ENCODE data around the gene PLEKHG4B. TPM values are rescaled to one million over a fixed set of nuclear protein-coding genes. Genes with fewer than 3 reads are reported as not detected.
"Not testable (repeated sequence)": the region's sequence is repeated elsewhere in the genome, so short reads cannot be mapped to it uniquely, and the experiment has no call there.

The PLEKHG4B gene
- total RNA-seq, 1 experiment from 2014 or later = 9.9 TPM

GRCh38 chr5:188488-189481 is 96.8 kb downstream of the PLEKHG4B start:
- peak; percentile 86 for DNase-seq (ENCODE audit: low read depth)

DNA sequence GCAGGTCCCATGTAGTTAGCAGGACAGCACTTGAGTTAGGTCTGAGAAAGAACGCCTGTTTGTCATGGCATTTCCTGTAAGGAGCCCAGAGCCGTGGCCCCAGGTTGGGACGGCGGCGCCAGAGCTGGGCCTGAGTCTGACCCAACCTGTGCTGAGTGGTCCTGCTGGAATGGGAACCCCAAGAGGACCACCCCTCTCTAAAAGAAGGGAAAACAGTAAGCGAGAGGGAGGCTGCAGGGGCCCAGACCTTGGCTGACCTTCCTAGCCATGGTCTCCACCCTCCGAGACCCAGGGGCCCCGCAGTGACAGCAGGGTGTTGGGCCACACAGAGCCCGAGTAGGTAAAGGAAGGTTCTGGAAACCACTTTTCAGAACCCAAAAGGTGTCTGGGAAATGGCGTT is 97.5 kb downstream of the PLEKHG4B start:
- no peak for DNase-seq (ENCODE audit: low read depth)

DNA sequence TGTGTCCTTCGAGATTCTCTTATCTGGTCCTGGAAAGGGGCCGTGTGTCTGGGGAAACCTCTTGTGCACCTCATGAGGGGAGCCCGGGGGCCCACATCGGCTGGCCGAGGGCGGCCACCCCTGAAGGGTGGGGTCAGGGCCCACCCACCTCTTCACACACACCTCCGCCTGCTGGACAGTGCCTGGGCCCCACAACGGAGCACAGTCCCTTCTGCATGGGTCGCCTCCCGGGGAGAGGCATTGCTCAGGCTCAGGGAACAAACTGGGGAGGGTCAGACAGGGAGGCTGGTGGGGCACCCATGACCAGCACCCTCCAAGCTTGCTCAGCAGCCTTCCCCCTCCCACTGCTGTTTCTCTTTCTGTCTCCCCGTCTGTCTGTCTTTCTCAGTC is 98.0 kb downstream of the PLEKHG4B start:
- no peak for DNase-seq (ENCODE audit: low read depth)

GRCh38 chr5:190366-191035 is 98.5 kb downstream of the PLEKHG4B start:
- no peak for DNase-seq (ENCODE audit: low read depth)

DNA sequence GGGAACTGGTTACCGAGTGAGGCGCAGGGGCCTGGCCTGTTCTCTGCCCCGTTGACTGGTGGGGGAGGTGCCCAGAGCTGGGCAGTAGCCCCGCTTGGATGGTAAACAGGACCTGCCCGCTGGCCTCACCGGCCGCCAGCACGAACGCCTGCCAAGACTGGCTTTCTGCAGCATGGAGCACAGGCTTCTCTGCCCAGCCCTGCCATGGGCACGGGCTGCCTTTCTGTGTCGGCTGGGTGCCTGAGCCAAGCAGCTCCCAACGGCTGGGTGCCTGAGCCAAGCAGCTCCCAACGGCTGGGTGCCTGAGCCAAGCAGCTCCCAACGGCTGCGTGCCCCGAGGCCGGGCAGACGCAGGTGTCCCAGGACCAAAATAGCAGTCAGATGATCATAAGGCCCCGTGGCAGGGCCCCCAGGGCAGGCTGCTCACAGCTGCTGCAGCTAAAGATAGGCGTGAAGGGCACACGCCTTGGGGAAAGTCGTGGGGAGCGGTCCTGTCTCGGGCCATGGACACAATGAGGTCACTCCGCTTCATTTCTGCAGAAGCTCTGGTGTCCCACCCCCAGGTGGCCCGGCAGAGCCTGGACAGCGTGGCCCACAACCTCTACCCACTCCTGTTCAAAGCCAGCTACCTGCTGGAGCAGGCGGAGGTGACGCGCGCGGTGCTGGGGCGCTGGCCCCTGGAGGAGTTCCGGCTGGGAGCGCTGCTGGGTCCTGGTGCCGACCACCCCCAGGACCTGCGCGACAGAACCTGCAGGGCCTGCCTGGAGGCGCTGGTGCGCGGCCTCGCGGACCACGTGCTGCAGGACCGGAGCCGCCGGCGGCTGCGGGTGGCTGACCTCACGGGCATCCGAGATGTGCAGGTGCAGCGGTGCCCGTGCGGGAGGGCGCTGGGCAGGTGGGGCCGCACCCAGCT is 99.3 kb downstream of the PLEKHG4B start, which contains the start of gene LRRC14B:
LRRC14B (plus strand) TSS at position 460 of the 913 bp plus-strand sequence; CDS start at position 504, 44 bp downstream.
- DNase-seq (ENCODE audit: low read depth) = no peak

- DNase-seq (ENCODE audit: low read depth) = no peak
Observed at GRCh38 chr5:191949-192690, 100.2 kb downstream of the PLEKHG4B start.

GRCh38 chr5:192691-192969 is 100.7 kb downstream of the PLEKHG4B start:
- no peak for DNase-seq (ENCODE audit: low read depth)

DNA sequence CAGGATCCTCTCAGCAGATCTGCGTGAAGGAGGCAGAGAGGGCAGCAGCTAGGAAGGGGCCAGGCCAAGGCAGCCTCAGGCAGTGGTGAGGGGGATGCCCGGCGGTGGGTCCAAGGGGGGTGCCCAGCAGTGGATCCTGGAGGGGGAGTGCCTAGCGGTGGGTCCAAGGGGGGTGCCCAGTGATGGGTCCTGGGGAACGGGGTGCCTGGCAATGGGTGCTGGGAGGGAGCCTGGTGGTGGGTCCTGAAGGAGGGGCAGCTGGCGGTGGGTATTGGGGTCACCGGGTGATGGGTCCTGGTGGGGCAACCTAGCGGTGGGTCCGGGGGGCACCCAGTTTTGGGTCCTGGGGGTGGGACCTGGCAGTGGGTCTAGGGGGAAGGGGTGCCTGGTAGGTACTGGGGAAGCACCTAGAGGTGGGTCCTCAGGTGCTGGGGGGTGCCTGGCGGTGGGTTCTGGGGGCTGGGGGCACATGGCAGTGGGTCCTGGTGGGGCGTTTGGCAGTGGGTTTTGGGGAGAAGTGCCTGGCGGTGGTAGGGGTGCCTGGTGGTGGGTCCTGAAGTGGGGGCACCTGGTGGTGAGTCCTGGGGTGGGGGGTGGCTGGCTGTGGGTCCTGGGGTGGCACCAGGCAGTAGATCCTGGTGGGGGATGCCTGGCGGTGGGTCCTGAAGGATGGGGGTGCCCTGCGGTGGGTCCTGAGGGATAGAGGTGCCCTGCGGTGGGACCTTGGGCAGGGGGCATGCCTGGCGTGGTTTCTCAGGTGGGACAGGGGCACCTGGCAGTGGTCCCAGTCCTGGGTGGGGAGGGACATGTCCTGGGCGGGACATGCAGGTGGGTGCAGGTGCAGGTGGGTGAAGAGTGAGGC is 101.2 kb downstream of the PLEKHG4B start:
- no peak for DNase-seq (ENCODE audit: low read depth)

DNA sequence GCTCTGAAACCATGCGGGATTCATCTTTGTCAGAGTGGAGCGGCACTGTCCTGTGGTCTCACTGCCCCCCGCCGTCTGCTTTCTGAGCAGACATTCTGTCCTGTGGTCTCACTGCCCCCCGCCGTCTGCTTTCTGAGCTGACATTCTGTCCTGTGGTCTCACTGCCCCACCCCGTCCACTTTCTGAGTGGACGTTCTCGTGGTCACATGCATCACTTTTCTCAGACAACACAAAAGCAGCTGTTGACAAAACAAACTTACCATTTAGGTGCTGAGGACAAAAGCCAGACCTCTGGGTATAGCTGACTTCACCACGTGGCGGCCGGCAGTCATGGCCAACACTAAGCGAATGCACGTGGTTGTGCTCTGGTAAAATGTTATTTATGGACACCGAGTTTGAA is 102.1 kb downstream of the PLEKHG4B start:
- DNase-seq (ENCODE audit: low read depth) = no peak

DNA sequence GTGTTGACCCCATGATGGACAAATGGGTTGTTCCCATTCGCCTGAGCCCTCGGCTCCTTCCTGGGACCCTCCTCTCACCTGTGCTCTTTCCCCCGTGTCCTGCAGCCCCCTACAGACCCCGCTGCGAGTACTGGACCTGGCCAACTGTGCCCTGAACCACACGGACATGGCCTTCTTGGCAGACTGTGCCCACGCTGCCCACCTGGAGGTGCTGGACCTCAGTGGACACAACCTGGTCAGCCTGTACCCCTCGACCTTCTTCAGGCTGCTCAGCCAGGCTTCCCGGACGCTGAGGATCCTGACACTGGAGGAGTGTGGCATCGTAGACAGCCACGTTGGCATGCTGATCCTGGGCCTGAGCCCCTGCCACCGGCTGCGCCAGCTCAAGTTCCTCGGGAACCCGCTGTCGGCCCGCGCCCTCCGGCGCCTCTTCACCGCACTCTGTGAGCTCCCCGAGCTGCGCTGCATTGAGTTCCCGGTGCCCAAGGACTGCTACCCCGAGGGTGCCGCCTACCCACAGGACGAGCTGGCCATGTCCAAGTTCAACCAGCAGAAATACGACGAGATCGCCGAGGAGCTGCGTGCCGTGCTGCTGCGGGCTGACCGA is 102.7 kb downstream of the PLEKHG4B start:
- DNase-seq (ENCODE audit: low read depth) = no peak

GRCh38 chr5:195401-196160 is 103.6 kb downstream of the PLEKHG4B start:
- DNase-seq (ENCODE audit: low read depth) = no peak

- DNase-seq (ENCODE audit: low read depth) = no peak
Observed at GRCh38 chr5:196350-196749, 104.4 kb downstream of the PLEKHG4B start.

DNA sequence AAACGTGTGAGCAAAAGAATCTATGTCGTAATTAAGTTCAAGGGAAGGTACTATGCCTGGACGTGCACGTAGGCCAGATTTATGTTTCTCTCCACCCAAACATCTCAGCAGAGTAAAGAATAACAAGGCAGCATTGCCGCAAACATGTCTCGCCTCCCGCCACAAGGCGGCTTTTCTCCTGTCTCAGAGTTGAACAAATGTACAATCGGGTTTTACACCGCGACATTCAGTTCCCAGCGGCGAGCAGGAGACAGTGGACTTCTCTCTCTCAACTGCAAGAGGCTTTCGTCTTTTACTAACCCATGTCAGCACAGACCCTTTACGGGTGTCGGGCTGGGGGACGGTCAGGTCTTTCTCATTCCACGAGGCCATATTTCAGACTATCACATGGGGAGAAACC is 105.1 kb downstream of the PLEKHG4B start:
- not testable (repeated sequence) for DNase-seq (ENCODE audit: low read depth)

- DNase-seq (ENCODE audit: low read depth) = no peak
Observed at GRCh38 chr5:197892-198489, 106.0 kb downstream of the PLEKHG4B start.

GRCh38 chr5:198516-199196 is 106.7 kb downstream of the PLEKHG4B start:
- DNase-seq (ENCODE audit: low read depth) = no peak

DNA sequence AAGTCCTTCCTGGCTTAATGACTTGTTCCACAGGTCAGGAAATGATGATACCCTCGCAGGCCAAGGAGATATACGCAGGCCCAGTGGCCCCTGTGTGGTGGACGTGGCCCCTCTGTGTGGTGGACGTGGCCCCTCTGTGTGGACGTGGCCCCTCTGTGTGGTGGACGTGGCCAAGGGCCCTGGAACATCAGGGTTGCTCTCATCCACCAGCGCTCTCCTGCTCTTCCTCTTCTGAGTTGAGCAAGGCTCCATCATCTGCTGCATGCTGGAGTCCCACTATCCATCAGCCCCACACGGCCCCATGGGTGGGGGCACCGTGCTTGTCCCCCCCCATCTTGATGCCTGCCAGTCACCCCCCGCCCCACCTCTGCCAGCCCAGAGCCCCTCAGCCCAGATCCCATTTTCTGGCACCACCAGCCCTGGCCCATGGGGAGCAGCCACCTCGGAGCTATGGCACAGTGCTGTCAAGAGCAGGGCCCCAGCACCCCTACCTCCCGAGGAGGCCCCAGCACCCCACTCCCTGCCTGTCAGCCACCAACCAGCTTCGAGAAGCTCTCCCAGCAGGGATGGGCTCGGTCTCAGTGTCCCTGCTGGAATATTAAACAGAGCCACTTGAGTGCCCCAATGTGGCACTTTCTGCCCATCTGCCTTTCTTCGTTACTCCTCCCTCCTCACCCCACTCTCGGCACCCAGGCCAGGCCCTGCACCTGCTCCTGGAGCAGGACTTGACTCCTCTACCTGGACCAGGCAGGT is 107.4 kb downstream of the PLEKHG4B start:
- no peak for DNase-seq (ENCODE audit: low read depth)

- no peak for DNase-seq (ENCODE audit: low read depth)
Observed at GRCh38 chr5:199950-200645, 108.1 kb downstream of the PLEKHG4B start.
